Measurements from ENCODE around the gene HLA-DRB5. TPM values are rescaled to one million over a fixed set of nuclear protein-coding genes. Genes with fewer than 3 reads are reported as not detected.
"Not testable (repeated sequence)": the region's sequence is repeated elsewhere in the genome, so short reads cannot be mapped to it uniquely, and the experiment has no call there.

The HLA-DRB5 gene
- total RNA-seq, 1 donor from 2014 or later = not detected

- Mint-ChIP-seq H3K4me1 (ENCODE audit: unreplicated experiment) (no peaks in the 10 kb centered on the region), H3K36me3 (ENCODE audit: unreplicated experiment) (no peaks in the 10 kb centered on the region), H3K4me3 (ENCODE audit: unreplicated experiment) (no peak overlapping the region), H3K27me3 (ENCODE audit: unreplicated experiment) (peaks cover 4% of the 10 kb centered on the region), H3K9me3 (ENCODE audit: unreplicated experiment) (no peaks in the 10 kb centered on the region), H3K27ac (ENCODE audit: unreplicated experiment) (no peak overlapping the region)
- no peak for DNase-seq (ENCODE audit: extremely low spot score, unreplicated experiment)
- no peak for TF ChIP-seq CTCF (IDR thresholded peaks at IDR 0.05)
These were observed 28.5 kb upstream of the HLA-DRB5 start for GRCh38 chr6:32558426-32559057.

- peaks cover 12% of the 10 kb centered on the region for H3K27me3 Mint-ChIP-seq (ENCODE audit: unreplicated experiment)
- H3K9me3 Mint-ChIP-seq (ENCODE audit: unreplicated experiment) = no peaks in the 10 kb centered on the region
- no peak overlapping the region for H3K27ac Mint-ChIP-seq (ENCODE audit: unreplicated experiment)
- H3K4me3 Mint-ChIP-seq (ENCODE audit: unreplicated experiment) = no peak overlapping the region
- peak; percentile 46 for DNase-seq (ENCODE audit: extremely low spot score, unreplicated experiment)
- H3K36me3 Mint-ChIP-seq (ENCODE audit: unreplicated experiment) = no peaks in the 10 kb centered on the region
- no peaks in the 10 kb centered on the region for H3K4me1 Mint-ChIP-seq (ENCODE audit: unreplicated experiment)
- no peak for TF ChIP-seq CTCF (IDR thresholded peaks at IDR 0.05)
These were observed 24.3 kb upstream of the HLA-DRB5 start for GRCh38 chr6:32554116-32554965.

GRCh38 chr6:32553037-32553742 lies 23.1 kb upstream of the HLA-DRB5 start:
- Mint-ChIP-seq H3K4me1 (ENCODE audit: unreplicated experiment) (no peaks in the 10 kb centered on the region), H3K9me3 (ENCODE audit: unreplicated experiment) (no peaks in the 10 kb centered on the region), H3K27ac (ENCODE audit: unreplicated experiment) (no peak overlapping the region), H3K27me3 (ENCODE audit: unreplicated experiment) (peaks cover 8% of the 10 kb centered on the region), H3K4me3 (ENCODE audit: unreplicated experiment) (no peak overlapping the region), H3K36me3 (ENCODE audit: unreplicated experiment) (no peaks in the 10 kb centered on the region)
- no peak for TF ChIP-seq CTCF (IDR thresholded peaks at IDR 0.05)
- no peak for DNase-seq (ENCODE audit: extremely low spot score, unreplicated experiment)

- TF ChIP-seq CTCF (IDR thresholded peaks at IDR 0.05) = no peak
- H3K36me3 Mint-ChIP-seq (ENCODE audit: unreplicated experiment) = no peaks in the 10 kb centered on the region
- H3K4me3 Mint-ChIP-seq (ENCODE audit: unreplicated experiment) = no peak overlapping the region
- DNase-seq (ENCODE audit: extremely low spot score, unreplicated experiment) = no peak
- no peaks in the 10 kb centered on the region for H3K9me3 Mint-ChIP-seq (ENCODE audit: unreplicated experiment)
- H3K27ac Mint-ChIP-seq (ENCODE audit: unreplicated experiment) = no peak overlapping the region
- peaks cover 8% of the 10 kb centered on the region for H3K27me3 Mint-ChIP-seq (ENCODE audit: unreplicated experiment)
- H3K4me1 Mint-ChIP-seq (ENCODE audit: unreplicated experiment) = no peaks in the 10 kb centered on the region
These were observed 21.3 kb upstream of the HLA-DRB5 start for GRCh38 chr6:32551410-32551809.

- Mint-ChIP-seq H3K27me3 (ENCODE audit: unreplicated experiment) (peaks cover 6% of the 10 kb centered on the region), H3K4me3 (ENCODE audit: unreplicated experiment) (no peak overlapping the region), H3K9me3 (ENCODE audit: unreplicated experiment) (peaks cover 8% of the 10 kb centered on the region), H3K36me3 (ENCODE audit: unreplicated experiment) (no peaks in the 10 kb centered on the region), H3K27ac (ENCODE audit: unreplicated experiment) (no peak overlapping the region), H3K4me1 (ENCODE audit: unreplicated experiment) (no peaks in the 10 kb centered on the region)
- DNase-seq (ENCODE audit: extremely low spot score, unreplicated experiment) = no peak
- TF ChIP-seq CTCF (IDR thresholded peaks at IDR 0.05) = no peak
These were observed 9.8 kb upstream of the HLA-DRB5 start for GRCh38 chr6:32539839-32540238.

GRCh38 chr6:32530431-32530793 lies 325 bp upstream of the HLA-DRB5 start:
- not testable (repeated sequence) for DNase-seq (ENCODE audit: extremely low spot score, unreplicated experiment); H3K9me3 Mint-ChIP-seq (ENCODE audit: unreplicated experiment); H3K4me1 Mint-ChIP-seq (ENCODE audit: unreplicated experiment); H3K4me3 Mint-ChIP-seq (ENCODE audit: unreplicated experiment); H3K27me3 Mint-ChIP-seq (ENCODE audit: unreplicated experiment); H3K27ac Mint-ChIP-seq (ENCODE audit: unreplicated experiment); H3K36me3 Mint-ChIP-seq (ENCODE audit: unreplicated experiment)
